MCF 10A (cell line): Measurements from ENCODE around the gene NEDD8. TPM values are rescaled to one million over a fixed set of nuclear protein-coding genes. Genes with fewer than 3 reads are reported as not detected.

ENCODE experiments used
- BruUV-seq: library from RNA; stranded (reverse); fragments of 400-500 nt; replicated peaks from 2 replicates; lab custom pipeline; 2021; lab: Mats Ljungman, UMichigan
- CTCF ChIA-PET: fragments of 300-600 bp; sonication (Branson Sonifier 250); formaldehyde crosslinking; extraction: SDS; loops from one replicate; lab custom pipeline; 2021; ENCODE audit warnings: antibody characterized with exemption, inconsistent platforms; lab: Yijun Ruan, JAX
- POLR2A ChIA-PET: fragments of 300-600, 350-650 bp; sonication (Branson Sonifier 250); formaldehyde crosslinking; extraction: SDS; loops from one replicate; lab custom pipeline; 2020; ENCODE audit warnings: antibody characterized with exemption, inconsistent platforms; lab: Yijun Ruan, JAX
- DNase-seq: peaks from one replicate; pipeline ENCODE4 v3.0.0-alpha.2; 2018; ENCODE audit not compliant: unreplicated experiment
- H3K27ac Mint-ChIP-seq: one replicate; pipeline ENCODE4 v1.8.0; 2022; ENCODE audit warnings: mild to moderate bottlenecking, low read depth, mixed read lengths; ENCODE audit not compliant: unreplicated experiment
- H3K27me3 Mint-ChIP-seq: one replicate; pipeline ENCODE4 v1.8.0; 2022; ENCODE audit warnings: mixed read lengths; ENCODE audit not compliant: insufficient read depth, unreplicated experiment
- H3K36me3 Mint-ChIP-seq: one replicate; pipeline ENCODE4 v1.8.0; 2022; ENCODE audit warnings: mild to moderate bottlenecking, moderate library complexity, mixed read lengths; ENCODE audit not compliant: insufficient read depth, unreplicated experiment
- H3K4me1 Mint-ChIP-seq: one replicate; pipeline ENCODE4 v1.8.0; 2022; ENCODE audit warnings: mixed read lengths; ENCODE audit not compliant: insufficient read depth, unreplicated experiment
- H3K4me3 Mint-ChIP-seq: one replicate; pipeline ENCODE4 v1.8.0; 2022; ENCODE audit warnings: mild to moderate bottlenecking, moderate library complexity, mixed read lengths; ENCODE audit not compliant: unreplicated experiment
- H3K9me3 Mint-ChIP-seq: one replicate; pipeline ENCODE4 v1.8.0; 2022; ENCODE audit warnings: mixed read lengths; ENCODE audit not compliant: unreplicated experiment
- intact Hi-C: fragments of 100-400 bp; cut with micrococcal nuclease; formaldehyde crosslinking; loops from 2 replicates; pipeline ENCODE4 v1.14.1; 2022
- total RNA-seq: library from RNA; stranded (reverse); gene quantifications from 2 replicates; pipeline ENCODE4 v1.2.3, GENCODE V29; 2022
- TF ChIP-seq, protein P1 (sequence below): fragments of 200-600 bp; IDR thresholded peaks from one replicate; pipeline ENCODE4 v1.8.0; 2022; ENCODE audit warnings: antibody characterized with exemption, mild to moderate bottlenecking; ENCODE audit not compliant: unreplicated experiment

NEDD8 gene
- total RNA-seq, 1 experiment from 2014 or later = 243 TPM

DNA sequence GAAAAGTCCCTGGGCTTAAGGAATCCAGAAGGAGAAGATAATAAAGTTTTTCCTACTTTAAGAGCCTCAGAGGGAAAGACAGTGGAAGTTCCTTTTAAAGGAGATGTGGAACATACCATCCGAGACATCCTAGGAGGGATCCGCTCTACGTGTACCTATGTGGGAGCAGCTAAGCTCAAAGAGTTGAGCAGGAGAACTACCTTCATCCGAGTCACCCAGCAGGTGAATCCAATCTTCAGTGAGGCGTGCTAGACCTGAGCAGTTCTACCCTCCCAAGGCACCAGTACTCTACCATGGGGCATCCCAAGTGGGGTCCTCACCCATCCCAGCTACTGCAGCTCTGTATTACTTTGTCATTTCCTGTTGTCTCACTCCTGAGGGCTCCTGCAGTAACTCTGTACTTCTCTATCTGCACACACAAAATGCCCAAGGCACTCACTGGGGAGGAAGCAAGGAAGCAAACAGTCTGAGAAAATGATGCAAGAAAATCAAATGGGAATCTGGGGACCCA is 6.4 kb upstream of the NEDD8 start:
- CTCF ChIA-PET = interaction anchor here (0.6 to 17.7 kb wide), 7 partner anchors 8 to 141 kb away, joined by 3 to 457 read pairs (median 6); partner anchors contain the start of genes CIDEB, DHRS1, LTB4R2 and NOP9
- POLR2A ChIA-PET = interaction anchor here (0.6 to 3.1 kb wide), 18 partner anchors 10 to 197 kb away, joined by 3 to 11 read pairs (median 4); partner anchors contain the start of genes CHMP4A, CIDEB, DHRS1 and EMC9
- Mint-ChIP-seq H3K4me1 (peaks cover 41% of the 10 kb centered on the region), H3K27ac (no peak overlapping the region), H3K9me3 (no peaks in the 10 kb centered on the region), H3K27me3 (no peaks in the 10 kb centered on the region), H3K4me3 (no peak overlapping the region), H3K36me3 (peaks cover 69% of the 10 kb centered on the region)
- intact Hi-C loops = no loop called here
- BruUV-seq = no TSS peak
- TF ChIP-seq, protein P1, sequence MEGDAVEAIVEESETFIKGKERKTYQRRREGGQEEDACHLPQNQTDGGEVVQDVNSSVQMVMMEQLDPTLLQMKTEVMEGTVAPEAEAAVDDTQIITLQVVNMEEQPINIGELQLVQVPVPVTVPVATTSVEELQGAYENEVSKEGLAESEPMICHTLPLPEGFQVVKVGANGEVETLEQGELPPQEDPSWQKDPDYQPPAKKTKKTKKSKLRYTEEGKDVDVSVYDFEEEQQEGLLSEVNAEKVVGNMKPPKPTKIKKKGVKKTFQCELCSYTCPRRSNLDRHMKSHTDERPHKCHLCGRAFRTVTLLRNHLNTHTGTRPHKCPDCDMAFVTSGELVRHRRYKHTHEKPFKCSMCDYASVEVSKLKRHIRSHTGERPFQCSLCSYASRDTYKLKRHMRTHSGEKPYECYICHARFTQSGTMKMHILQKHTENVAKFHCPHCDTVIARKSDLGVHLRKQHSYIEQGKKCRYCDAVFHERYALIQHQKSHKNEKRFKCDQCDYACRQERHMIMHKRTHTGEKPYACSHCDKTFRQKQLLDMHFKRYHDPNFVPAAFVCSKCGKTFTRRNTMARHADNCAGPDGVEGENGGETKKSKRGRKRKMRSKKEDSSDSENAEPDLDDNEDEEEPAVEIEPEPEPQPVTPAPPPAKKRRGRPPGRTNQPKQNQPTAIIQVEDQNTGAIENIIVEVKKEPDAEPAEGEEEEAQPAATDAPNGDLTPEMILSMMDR = no peak
- DNase-seq = no peak

DNA sequence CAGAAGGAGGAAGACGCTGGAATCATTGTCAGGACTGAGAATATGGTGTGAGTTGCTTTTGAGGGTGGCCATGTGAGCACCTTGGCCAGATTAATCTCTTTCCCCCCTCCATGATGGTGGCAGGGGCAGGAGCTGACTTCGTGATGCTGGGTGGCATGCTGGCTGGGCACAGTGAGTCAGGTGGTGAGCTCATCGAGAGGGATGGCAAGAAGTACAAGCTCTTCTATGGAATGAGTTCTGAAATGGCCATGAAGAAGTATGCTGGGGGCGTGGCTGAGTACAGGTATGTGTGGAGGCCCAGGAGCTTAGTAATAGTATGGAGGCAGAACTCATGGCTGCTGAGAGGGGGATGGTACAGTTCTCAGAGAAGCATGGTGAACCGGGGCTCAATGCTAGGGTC is 6.0 kb upstream of the NEDD8 start:
- DNase-seq = peak; percentile 33

DNA sequence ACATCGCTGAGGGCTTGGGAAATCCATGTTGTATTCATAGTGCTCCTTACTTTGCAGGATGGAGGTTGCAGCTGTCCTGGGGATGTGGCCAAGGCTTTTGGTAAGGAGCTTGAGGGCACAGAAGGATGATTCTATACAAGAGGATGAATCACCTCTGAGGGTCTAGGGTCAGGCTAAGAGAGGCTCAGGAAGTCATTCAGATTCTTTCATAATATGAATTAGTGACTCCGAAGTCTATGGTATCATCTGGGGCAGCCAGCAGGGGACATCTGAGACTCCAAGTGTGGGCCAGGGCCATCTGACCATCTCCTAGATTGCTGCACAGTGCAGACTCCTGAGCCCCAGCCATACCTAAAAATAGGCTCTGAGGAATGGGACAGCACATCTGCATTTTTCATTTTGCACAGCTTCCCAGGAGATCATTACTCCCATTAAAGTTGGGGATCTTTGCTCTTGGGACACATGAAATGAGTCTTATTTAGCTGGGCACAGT is 5.3 kb upstream of the NEDD8 start:
- DNase-seq = no peak
- no TSS peak for BruUV-seq
- CTCF ChIA-PET = interaction anchor here (0.6 to 17.7 kb wide), 9 partner anchors 9 to 198 kb away, joined by 3 to 457 read pairs (median 5); partner anchors contain the start of genes CIDEB, DHRS1, LTB4R2 and NOP9
- H3K4me3 Mint-ChIP-seq = no peak overlapping the region
- no peaks in the 10 kb centered on the region for H3K27me3 Mint-ChIP-seq
- intact Hi-C loops = no loop called here
- H3K36me3 Mint-ChIP-seq = peaks cover 62% of the 10 kb centered on the region
- POLR2A ChIA-PET = interaction anchor here (0.7 to 3.1 kb wide), 15 partner anchors 10 to 145 kb away, joined by 3 to 11 read pairs (median 4); partner anchors contain the start of genes CHMP4A, CIDEB, DHRS1 and NOP9
- H3K4me1 Mint-ChIP-seq = peaks cover 42% of the 10 kb centered on the region
- H3K27ac Mint-ChIP-seq = no peak overlapping the region
- H3K9me3 Mint-ChIP-seq = no peaks in the 10 kb centered on the region
- TF ChIP-seq, protein P1 = no peak

More for the DNA sequence above, 6.0 kb upstream of the NEDD8 start:
- TF ChIP-seq, protein P1 = no peak
- Mint-ChIP-seq H3K4me3 (no peak overlapping the region), H3K27ac (no peak overlapping the region), H3K27me3 (no peaks in the 10 kb centered on the region), H3K4me1 (peaks cover 42% of the 10 kb centered on the region), H3K9me3 (no peaks in the 10 kb centered on the region), H3K36me3 (peaks cover 68% of the 10 kb centered on the region)
- BruUV-seq = no TSS peak
- CTCF ChIA-PET = interaction anchor here (0.6 to 17.7 kb wide), 7 partner anchors 9 to 141 kb away, joined by 3 to 457 read pairs (median 6); partner anchors contain the start of genes CIDEB, DHRS1, LTB4R2 and NOP9
- intact Hi-C loops = no loop called here
- POLR2A ChIA-PET = interaction anchor here (0.7 to 3.1 kb wide), 17 partner anchors 10 to 146 kb away, joined by 3 to 11 read pairs (median 4); partner anchors contain the start of genes CHMP4A, CIDEB, DHRS1 and EMC9
